HUES64 (cell line): ENCODE measurements around the gene IL1F10.
"Not testable (repeated sequence)": the region's sequence is repeated elsewhere in the genome, so short reads cannot be mapped to it uniquely, and the experiment has no call there.

Source experiments
- H3K27ac ChIP-seq: 2 replicates; pipeline ENCODE4 v1.7.0; 2013; ENCODE audit warnings: low read depth, low read length, inconsistent platforms
- H3K27me3 ChIP-seq: 2 replicates; pipeline ENCODE4 v1.6.1; 2013; ENCODE audit warnings: mild to moderate bottlenecking, low read length; ENCODE audit not compliant: insufficient read depth
- H3K36me3 ChIP-seq: 2 replicates; pipeline ENCODE4 v1.6.1; 2013; ENCODE audit warnings: mild to moderate bottlenecking, low read length; ENCODE audit not compliant: insufficient read depth
- H3K4me1 ChIP-seq: 2 replicates; pipeline ENCODE4 v1.6.1; 2013; ENCODE audit warnings: mild to moderate bottlenecking, low read length, moderate library complexity; ENCODE audit not compliant: insufficient read depth
- H3K4me3 ChIP-seq: 2 replicates; pipeline ENCODE4 v1.5.1; 2013; ENCODE audit warnings: mild to moderate bottlenecking, low read length, moderate library complexity
- H3K9ac ChIP-seq: 2 replicates; pipeline ENCODE4 v1.6.1; 2013; ENCODE audit warnings: mild to moderate bottlenecking, low read depth, low read length
- H3K9me3 ChIP-seq: 2 replicates; pipeline ENCODE4 v1.6.1; 2013; ENCODE audit warnings: low read depth, low read length; ENCODE audit not compliant: insufficient read depth
- WGBS: fragments of 150-250, 120-280 bp; methylation state at CpG from one replicate; pipeline ENCODE4 v1.1.7; 2013; ENCODE audit warnings: missing lambda C conversion rate; 5-methylcytosine and 5-hydroxymethylcytosine counted together

Gene IL1F10

GRCh38 chr2:113096842-113097618 lies 29.3 kb downstream of the IL1F10 start:
- H3K36me3 ChIP-seq, H3K9ac ChIP-seq, H3K27ac ChIP-seq, H3K27me3 ChIP-seq, H3K4me3 ChIP-seq, H3K4me1 ChIP-seq: not testable (repeated sequence)
- H3K9me3 ChIP-seq = peaks cover 19% of the 10 kb centered on the region; the same call in 1 of the 2 replicates
- WGBS = 92% methylated on average over 2 of the region's 2 CpGs

GRCh38 chr2:113098041-113098440 lies 30.3 kb downstream of the IL1F10 start:
- H3K27ac ChIP-seq = no peak overlapping the region
- peaks cover 19% of the 10 kb centered on the region; the same call in 1 of the 2 replicates for H3K9me3 ChIP-seq
- H3K4me3 ChIP-seq = no peak overlapping the region
- no peaks in the 10 kb centered on the region for H3K4me1 ChIP-seq
- no peaks in the 10 kb centered on the region for H3K36me3 ChIP-seq
- no peak overlapping the region for H3K9ac ChIP-seq
- WGBS = 92% methylated on average over 4 of the region's 4 CpGs
- H3K27me3 ChIP-seq = no peaks in the 10 kb centered on the region

- Histone ChIP-seq H3K36me3 (no peaks in the 10 kb centered on the region), H3K9me3 (peaks cover 19% of the 10 kb centered on the region; the same call in 1 of the 2 replicates), H3K27me3 (no peaks in the 10 kb centered on the region), H3K27ac (no peak overlapping the region), H3K9ac (no peak overlapping the region), H3K4me3 (no peak overlapping the region), H3K4me1 (no peaks in the 10 kb centered on the region)
- WGBS = 95% methylated on average over 6 of the region's 6 CpGs
Measured at GRCh38 chr2:113098532-113098931, 30.8 kb downstream of the IL1F10 start.

GRCh38 chr2:113102133-113102532 lies 34.4 kb downstream of the IL1F10 start:
- no peak overlapping the region for H3K9ac ChIP-seq
- H3K27ac ChIP-seq = no peak overlapping the region
- no peaks in the 10 kb centered on the region for H3K36me3 ChIP-seq
- H3K9me3 ChIP-seq = peaks cover 7% of the 10 kb centered on the region; the same call in 1 of the 2 replicates
- 95% methylated on average over 2 of the region's 2 CpGs for WGBS
- no peaks in the 10 kb centered on the region for H3K27me3 ChIP-seq
- H3K4me3 ChIP-seq = no peak overlapping the region
- no peaks in the 10 kb centered on the region for H3K4me1 ChIP-seq

GRCh38 chr2:113103277-113103676 lies 35.5 kb downstream of the IL1F10 start:
- Histone ChIP-seq H3K9ac (no peak overlapping the region), H3K36me3 (no peaks in the 10 kb centered on the region), H3K4me3 (no peak overlapping the region), H3K27me3 (no peaks in the 10 kb centered on the region), H3K4me1 (no peaks in the 10 kb centered on the region), H3K9me3 (peaks cover 3% of the 10 kb centered on the region; the same call in 1 of the 2 replicates), H3K27ac (no peak overlapping the region)
- 91% methylated on average over 4 of the region's 4 CpGs for WGBS

GRCh38 chr2:113104054-113104611 lies 36.4 kb downstream of the IL1F10 start:
- WGBS = 74% methylated on average over 3 of the region's 3 CpGs
- peaks cover 3% of the 10 kb centered on the region; the same call in 1 of the 2 replicates for H3K9me3 ChIP-seq

GRCh38 chr2:113105047-113105785 lies 37.4 kb downstream of the IL1F10 start:
- Histone ChIP-seq H3K27ac (no peak overlapping the region), H3K9ac (no peak overlapping the region), H3K9me3 (no peaks in the 10 kb centered on the region), H3K36me3 (no peaks in the 10 kb centered on the region), H3K27me3 (no peaks in the 10 kb centered on the region), H3K4me3 (no peak overlapping the region), H3K4me1 (no peaks in the 10 kb centered on the region)
- WGBS = 80% methylated on average over 6 of the region's 6 CpGs

More at GRCh38 chr2:113104054-113104611, 36.4 kb downstream of the IL1F10 start:
- H3K4me1 ChIP-seq = no peaks in the 10 kb centered on the region
- H3K27me3 ChIP-seq = no peaks in the 10 kb centered on the region
- no peak overlapping the region for H3K4me3 ChIP-seq
- H3K9ac ChIP-seq = no peak overlapping the region
- no peak overlapping the region for H3K27ac ChIP-seq
- H3K36me3 ChIP-seq = no peaks in the 10 kb centered on the region

GRCh38 chr2:113111121-113111520 lies 43.4 kb downstream of the IL1F10 start:
- Histone ChIP-seq H3K9ac (no peak overlapping the region), H3K9me3 (no peaks in the 10 kb centered on the region), H3K4me3 (no peak overlapping the region), H3K27ac (no peak overlapping the region), H3K36me3 (no peaks in the 10 kb centered on the region), H3K27me3 (no peaks in the 10 kb centered on the region), H3K4me1 (no peaks in the 10 kb centered on the region; the same call in 1 of the 2 replicates)
- 91% methylated on average over 3 of the region's 3 CpGs for WGBS

GRCh38 chr2:113111823-113112287 lies 44.1 kb downstream of the IL1F10 start:
- Histone ChIP-seq H3K9me3 (no peaks in the 10 kb centered on the region), H3K27ac (no peak overlapping the region), H3K4me1 (no peaks in the 10 kb centered on the region; the same call in 1 of the 2 replicates), H3K36me3 (no peaks in the 10 kb centered on the region), H3K9ac (no peak overlapping the region), H3K27me3 (no peaks in the 10 kb centered on the region), H3K4me3 (no peak overlapping the region)
- WGBS = 88% methylated on average over 5 of the region's 6 CpGs

- H3K4me3 ChIP-seq = no peak overlapping the region
- H3K4me1 ChIP-seq = no peaks in the 10 kb centered on the region; the same call in 1 of the 2 replicates
- no peak overlapping the region for H3K9ac ChIP-seq
- H3K27me3 ChIP-seq = no peaks in the 10 kb centered on the region
- 89% methylated on average over 6 of the region's 8 CpGs for WGBS
- H3K9me3 ChIP-seq = no peaks in the 10 kb centered on the region
- H3K27ac ChIP-seq = no peak overlapping the region
- H3K36me3 ChIP-seq = no peaks in the 10 kb centered on the region
Measured at GRCh38 chr2:113112441-113112840, 44.7 kb downstream of the IL1F10 start.

- H3K4me1 ChIP-seq = no peaks in the 10 kb centered on the region; the same call in 1 of the 2 replicates
- WGBS = 90% methylated on average over 6 of the region's 6 CpGs
- no peaks in the 10 kb centered on the region for H3K9me3 ChIP-seq
- no peak overlapping the region for H3K4me3 ChIP-seq
- H3K36me3 ChIP-seq = no peaks in the 10 kb centered on the region
- H3K9ac ChIP-seq = no peak overlapping the region
- no peaks in the 10 kb centered on the region for H3K27me3 ChIP-seq
- no peak overlapping the region for H3K27ac ChIP-seq
Measured at GRCh38 chr2:113112871-113113270, 45.1 kb downstream of the IL1F10 start.
